Measurements from ENCODE around the gene ENO3.

The ENO3 gene

DNA sequence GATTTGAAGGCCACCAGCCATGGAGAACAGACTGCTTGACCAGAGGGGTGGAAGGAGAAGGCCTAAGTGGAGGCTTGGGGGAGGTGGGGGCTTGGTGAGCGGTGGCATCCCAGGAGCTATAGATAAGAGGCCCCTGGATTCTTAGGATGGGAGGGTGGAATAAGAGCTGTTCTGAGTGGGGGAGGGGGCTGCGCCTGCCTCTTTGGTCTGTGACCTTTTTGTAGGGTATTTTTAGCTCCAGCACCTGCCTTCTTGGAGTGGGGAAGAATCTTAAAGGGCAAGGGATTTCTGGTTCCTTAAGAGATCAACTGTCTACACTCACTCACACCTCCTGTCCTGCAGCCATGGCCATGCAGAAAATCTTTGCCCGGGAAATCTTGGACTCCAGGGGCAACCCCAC, 567 bp downstream of the ENO3 start:
- DNase-seq = no peak

DNA sequence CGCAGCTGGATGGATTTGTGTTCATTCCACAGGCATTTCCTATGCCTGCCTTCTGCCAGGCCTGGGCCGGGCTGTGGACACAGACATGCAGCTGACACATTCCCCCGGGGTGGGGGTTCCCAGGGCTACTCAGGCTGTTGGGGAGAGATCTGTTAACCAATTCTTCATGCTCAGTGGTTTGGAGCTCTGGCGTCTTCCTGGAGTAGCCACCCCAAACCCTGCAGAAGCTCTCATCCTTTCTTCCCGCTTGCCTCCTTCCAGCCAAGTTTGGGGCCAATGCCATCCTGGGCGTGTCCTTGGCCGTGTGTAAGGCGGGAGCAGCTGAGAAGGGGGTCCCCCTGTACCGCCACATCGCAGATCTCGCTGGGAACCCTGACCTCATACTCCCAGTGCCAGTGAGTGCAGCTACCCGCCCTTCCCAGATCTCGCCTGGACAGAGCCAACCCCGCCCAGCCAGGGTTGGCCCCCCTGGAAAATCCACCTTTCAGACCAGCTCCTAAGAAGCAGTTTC, 2.6 kb downstream of the ENO3 start:
- no peak for DNase-seq

DNA sequence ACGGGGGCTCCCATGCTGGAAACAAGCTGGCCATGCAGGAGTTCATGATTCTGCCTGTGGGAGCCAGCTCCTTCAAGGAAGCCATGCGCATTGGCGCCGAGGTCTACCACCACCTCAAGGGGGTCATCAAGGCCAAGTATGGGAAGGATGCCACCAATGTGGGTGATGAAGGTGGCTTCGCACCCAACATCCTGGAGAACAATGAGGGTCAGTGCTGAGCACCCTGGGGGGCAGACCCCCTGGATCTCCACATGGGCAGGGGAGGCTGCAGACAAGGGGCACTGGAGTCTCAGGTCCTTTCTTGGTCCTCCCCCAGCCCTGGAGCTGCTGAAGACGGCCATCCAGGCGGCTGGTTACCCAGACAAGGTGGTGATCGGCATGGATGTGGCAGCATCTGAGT, 4.2 kb downstream of the ENO3 start:
- DNase-seq = no peak

DNA sequence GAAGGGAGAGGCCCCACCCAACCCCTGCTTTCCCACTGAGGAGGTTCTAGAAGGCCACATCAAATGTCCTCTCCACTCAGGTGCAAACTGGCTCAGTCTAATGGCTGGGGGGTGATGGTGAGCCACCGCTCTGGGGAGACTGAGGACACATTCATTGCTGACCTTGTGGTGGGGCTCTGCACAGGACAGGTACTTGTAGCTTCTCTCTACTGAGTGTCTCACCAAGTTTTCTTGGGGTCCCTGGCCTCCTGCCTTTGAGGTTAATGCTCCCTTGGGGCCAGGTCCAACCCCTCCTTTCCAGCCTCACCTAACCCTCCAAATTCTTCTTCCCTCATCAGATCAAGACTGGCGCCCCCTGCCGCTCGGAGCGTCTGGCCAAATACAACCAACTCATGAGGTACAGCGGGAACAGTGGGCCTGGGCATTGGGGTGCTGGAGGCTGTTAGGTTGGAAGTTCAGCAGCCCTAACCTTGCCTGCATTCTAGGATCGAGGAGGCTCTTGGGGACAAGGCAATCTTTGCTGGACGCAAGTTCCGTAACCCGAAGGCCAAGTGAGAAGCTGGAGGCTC, 5.7 kb downstream of the ENO3 start:
- peak; percentile 48 for DNase-seq

DNA sequence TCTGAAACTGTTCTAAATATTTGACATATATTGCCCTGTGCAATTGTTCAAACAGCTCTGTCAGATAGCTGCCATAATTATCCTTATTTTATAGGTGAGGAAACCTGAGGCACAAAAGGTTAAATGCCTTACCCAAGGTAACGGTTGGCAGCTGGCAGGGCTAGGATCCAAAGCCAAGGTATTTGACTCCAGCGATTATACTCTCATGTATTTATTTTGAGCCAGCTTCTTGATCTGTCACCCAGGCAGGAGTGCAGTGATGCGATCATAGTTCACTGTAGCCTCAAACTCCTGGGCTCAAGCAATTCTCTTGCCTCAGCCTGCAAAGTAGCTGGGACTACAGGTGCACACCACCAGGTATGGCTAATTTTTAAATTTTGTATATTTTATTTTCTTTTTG, 7.2 kb downstream of the ENO3 start:
- no peak for DNase-seq

DNA sequence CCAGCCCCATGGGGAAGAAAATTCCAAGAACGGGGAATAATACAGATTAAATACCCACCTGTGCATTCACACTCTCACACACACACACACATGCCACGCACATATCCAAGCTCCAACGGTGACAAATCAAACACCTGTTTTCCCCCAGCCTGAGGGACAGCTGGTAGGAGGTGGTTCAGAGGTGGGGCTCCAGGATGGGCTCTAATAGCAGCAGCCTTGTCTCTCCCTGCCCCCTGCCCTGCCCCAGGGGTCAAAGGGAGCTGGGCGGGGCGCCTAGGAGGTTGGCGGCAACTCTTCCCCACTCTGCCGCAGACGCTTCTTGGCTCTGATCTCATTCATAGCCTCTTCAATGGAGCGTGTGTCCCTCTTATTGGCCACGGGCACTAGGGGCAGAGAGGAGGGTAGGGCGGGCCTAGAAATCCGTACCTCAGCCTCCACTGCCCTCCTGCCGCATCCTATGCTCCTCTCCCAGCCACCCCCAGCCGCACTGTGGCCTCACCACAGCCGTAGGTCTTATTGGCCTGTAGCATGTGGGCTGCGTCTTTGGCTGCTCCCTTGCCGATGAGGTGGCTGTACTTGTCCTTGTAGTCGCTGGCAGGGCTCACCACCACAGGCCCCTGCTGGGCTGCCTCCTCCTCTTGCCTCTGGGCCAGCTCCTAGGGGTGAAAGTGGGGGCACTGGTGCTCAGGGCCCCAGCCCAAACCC, 8.5 kb downstream of the ENO3 start:
- no peak for DNase-seq

DNA sequence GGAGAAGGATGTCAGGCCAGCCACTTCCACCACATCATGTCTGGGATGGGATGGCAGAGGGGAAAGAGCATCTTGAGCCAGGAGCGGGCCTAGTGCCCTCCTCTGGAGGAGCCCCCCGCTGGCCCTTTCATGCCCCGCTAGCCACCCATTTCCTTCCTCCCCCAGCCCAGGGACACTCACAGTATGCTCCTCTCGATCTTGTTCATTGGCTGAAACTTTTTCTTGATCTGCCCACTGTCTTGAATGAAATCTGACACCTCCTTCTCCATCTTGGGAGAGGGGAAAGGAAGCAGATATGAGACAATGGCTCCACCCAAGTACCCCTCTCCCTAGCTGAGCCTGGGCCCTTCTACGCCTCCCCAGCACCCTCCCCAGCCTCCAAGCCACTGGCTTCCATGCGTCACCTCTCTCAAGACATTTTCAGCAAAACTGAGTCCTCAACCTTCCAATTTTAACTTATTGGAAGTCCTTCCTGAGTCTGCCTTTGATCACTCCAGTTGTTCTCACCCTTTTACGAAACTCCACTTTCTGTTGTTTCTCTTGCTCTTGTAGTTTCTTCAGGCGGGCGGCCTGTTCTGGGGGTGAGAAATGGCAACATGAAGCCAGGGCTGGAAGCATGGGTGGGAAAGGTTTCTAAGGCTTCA, 9.5 kb downstream of the ENO3 start:
- no peak for DNase-seq

DNA sequence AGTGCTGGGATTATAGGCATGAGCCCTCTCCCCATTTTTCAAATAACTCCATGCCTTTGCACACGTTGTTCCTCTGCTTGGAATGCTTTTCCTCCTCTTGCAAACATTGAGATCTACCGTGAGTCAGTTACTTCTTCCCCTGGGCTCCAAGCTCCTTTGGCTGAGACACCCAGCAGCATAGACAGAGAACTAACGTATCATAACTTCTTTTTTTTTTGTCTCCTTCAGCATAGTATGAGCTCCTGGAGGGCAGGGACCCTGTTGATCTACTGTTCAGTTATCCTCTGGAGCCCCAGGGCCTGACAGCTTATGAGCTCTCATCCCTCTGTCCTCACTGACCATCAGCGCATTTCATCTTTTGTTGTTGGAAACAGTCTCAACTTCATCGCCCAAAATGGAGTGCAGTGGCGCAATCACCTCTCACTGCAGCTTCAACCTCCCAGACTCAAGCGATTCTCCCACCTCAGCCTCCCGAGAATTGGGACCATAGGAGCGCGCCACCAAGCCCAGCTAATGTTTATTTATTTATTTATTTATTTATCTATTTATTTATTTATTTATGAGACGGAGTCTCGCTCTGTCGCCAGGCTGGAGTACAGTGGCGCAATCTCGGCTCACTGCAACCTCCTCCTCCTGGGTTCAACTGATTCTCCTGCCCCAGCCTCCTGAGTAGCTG, 14.5 kb downstream of the ENO3 start:
- no peak for DNase-seq

DNA sequence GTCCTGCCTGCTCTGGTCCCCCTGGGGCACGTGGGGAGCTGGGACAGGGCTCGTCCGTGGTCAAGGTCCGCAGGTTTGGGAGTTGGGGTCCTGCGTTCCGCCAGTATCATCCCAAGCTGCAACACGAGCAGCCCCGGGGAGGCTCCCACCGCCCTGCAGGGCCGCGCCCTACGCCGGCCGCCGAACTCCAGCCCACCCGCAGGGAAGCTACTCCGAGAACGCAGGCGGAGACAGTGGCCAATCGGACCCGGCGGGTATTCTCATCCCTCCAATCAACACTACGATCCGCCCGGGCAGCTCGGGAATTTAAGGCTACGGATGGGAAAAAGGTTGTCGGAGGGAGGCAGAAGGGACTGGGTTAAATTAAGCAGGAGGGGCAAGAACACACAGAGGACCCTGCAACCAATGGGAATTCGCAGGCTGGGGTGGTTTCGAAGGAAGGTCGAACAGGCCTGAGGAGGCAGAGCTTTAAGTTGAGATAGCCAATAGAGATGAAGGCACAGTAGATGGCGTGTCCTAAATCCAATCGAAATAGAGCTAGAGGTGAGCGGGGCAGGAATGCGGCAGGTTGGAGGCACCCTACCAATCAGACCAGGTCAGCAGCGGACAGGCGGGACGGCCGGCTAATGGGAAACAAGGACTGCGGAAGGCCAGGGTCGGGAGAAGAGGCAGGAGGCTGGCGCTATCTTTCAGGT, 16.1 kb downstream of the ENO3 start:
- DNase-seq = peak; percentile 98

DNA sequence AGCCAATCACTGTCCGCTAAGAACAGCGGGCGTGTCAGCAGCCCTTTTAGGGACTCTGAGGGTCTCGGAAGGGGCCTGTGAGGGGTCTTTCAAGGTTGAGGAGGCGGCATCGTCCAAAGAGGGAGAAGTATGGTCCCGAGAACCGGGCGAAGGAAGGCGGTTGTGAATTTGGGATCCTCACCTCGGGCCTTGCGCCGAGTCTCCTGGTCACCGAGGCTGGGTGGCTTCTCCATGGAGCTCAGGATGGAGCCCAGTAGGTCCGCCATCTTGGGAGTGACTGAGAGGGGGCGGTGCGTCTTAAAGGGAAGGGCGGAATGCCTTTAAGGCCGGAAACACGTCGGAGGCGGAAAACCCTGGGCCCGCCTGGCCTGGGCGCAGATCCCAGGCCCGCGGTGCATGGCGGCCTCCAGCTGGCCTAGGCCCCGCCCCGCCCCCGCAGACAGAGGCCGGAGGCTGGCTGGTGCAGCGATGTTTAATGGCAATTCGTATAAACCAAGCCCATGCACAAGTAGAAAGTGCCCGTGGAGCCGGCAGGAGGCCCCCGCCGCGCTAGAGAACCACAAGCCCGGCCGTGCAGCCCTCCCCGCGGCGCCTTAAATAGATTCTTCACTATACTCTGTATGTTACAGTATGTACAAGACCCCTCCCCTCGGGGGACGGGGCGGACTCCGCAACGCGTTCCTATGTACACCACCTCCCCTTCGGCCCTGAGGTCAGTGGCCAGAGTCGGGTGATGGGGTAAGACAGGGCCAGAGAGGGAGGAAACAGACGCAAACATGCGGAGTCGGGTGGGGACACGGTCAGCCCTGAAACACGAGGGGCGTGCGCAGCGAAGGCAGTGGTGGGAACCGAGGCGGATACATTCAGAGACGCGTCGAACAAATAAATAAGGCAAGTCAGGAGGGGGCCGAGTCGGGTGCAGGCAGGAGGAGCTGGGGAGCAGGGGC, 16.9 kb downstream of the ENO3 start, which contains the start of gene SPAG7:
Gene SPAG7 (minus strand): TSS at position 279 of the 947 bp plus-strand sequence. CDS start 13 bp downstream, at position 266.
- DNase-seq = peak; percentile 96

DNA sequence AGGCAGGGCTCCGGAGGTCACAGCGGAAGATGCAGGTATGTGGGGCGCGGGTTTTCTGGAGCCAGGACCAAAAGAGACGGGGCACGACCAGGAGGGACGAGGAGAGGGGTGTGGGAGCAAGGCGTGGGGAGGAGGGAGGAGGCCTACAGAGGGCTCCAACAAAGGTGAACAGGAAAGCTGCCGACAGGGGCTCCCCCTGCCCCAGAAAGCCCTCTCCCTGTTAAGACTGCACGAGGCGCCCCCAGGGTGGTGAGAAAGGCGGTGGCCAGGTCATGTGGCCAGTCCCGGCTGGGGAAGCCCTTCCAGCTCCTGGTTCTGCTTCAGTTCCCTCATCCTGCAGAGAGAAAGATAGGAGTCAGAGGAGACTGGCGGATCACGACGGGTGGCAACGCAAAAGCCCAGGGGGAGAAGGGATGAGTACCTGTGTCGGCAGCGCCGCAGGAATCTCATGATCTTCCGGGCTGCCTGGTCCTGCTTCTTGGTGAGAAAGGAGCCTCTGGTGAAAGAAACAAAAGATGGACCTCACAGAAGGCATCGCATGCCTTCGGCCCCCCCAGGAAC, 17.6 kb downstream of the ENO3 start:
- no peak for DNase-seq

DNA sequence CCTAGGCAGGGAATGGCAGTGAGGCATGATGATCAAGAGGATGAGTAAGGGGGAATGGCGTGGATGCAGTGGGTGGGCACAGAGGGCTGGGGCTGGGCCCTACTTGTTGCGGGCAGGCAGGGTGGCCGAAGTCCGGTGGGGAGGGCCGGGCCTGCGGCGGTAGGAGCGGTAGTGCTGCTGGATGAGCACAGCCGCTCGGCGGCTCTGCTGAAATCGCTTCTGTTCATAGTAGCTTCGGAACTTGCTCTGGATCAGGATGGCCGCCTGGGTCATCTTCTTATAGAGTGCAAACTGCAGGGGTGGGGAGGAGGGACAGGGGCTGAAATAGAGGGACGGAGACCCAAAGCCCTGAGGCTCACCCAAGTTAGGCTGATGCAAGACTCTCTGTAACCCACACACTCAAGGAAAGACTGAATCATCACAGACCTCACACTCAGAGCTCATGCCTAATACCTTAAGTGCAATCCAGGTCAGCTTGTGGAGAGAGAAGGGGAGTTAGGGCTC, 18.2 kb downstream of the ENO3 start:
- no peak for DNase-seq

DNA sequence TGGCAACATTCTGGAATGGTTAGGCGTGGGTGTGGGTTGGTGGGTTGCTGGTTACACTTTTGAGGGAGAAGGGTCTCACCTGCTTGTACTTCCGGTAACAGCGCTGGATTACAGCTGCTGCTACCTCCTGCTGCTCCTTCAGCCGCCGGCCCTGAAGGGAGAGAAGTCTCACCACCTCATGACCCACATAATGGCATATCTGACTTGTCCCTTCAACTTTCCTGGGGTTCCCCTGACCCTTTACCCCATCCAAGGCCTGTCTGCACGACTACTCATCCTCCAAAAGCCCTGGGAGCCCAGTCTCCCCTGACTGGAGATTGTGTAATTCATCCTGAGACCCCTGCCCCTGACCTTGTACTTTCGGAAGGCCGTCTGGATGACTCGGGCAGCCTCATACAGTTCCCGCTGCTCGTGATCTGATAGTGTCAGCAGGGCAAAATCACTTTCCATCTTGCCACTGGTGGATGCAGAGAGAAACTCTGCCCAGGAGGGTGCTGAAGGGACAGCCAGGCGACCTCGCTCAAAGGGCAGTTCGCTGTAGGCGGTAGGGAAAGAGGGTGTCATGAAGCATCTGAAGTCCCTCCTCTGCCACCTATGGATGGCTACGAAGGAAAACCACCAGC, 18.7 kb downstream of the ENO3 start:
- no peak for DNase-seq

DNA sequence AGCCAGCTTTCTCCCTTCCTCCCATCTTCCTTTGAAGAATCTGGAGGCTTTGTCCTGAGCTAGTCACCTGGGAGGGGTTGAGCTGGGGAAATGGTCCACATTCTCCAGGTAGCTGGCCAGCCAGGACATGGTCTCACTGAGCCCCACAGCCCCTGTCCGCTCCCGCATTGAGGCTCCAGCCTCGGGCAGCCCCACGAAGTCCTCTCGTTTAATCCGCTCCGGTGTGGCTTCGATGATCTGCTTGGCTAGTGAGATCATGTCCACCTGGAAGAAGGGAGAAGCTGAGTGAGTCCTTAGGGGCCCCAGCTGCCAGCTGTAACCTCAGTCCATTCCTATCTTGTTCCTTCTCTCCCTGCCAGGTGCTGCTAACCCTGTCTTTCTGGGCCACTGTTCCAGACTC, 19.4 kb downstream of the ENO3 start:
- DNase-seq = no peak

DNA sequence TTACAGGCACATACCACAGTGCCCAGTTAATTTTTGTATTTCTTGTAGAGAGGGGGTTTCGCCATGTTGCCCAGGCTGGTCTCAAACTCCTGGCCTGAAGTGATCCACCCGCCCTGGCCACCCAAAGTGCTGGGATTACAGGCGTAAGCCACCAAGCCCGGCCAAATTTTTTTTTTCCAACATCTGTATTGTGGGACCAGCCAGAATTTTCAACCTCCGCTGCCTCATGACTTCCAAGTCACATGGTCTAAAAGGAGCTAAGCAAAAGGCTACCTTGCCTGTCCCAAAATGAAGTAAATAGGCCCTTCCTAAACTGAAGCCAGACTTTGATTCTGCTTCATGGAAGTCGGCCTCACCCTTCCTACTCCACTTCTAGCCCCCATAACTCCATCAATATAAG, 20.9 kb downstream of the ENO3 start:
- no peak for DNase-seq

DNA sequence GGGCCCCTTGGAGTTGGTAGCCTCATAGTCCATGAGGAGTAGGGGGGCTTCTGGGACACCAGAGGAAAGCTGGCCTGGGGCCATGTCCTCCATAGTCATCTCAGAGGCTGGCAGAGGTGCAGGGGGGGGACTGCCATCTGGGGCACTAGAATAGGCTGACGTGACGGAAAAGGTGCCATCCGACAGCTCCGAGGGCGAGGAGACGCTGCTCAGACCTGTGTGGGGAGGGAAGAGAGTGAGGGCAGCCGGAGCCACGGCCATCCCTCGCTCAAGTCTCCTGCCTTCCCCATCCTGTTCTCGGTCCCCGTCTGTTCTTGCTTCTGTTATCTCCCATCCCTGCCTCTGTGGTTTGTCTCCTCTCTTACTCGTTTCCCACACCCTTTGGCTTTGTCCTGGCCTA, 21.4 kb downstream of the ENO3 start:
- no peak for DNase-seq

DNA sequence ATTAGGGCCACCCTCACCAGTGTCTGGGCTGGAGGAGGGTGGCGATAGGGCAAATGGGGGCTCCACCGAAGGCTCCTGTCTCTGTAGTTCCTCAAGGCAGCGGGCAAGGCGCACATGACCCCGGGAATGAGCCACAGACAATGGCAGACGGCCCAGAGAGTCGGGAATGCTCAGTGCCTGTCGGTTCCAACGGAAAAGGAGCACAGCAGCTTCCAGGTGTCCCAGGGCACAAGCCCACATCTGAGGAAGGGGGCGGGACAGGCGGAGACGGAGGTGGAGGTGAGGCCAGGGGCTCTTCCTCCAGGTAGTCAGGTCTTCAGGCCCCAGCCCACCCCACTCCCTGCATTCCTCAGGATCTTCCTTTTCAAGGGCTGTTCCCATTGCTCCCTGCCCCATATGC, 21.8 kb downstream of the ENO3 start:
- no peak for DNase-seq

DNA sequence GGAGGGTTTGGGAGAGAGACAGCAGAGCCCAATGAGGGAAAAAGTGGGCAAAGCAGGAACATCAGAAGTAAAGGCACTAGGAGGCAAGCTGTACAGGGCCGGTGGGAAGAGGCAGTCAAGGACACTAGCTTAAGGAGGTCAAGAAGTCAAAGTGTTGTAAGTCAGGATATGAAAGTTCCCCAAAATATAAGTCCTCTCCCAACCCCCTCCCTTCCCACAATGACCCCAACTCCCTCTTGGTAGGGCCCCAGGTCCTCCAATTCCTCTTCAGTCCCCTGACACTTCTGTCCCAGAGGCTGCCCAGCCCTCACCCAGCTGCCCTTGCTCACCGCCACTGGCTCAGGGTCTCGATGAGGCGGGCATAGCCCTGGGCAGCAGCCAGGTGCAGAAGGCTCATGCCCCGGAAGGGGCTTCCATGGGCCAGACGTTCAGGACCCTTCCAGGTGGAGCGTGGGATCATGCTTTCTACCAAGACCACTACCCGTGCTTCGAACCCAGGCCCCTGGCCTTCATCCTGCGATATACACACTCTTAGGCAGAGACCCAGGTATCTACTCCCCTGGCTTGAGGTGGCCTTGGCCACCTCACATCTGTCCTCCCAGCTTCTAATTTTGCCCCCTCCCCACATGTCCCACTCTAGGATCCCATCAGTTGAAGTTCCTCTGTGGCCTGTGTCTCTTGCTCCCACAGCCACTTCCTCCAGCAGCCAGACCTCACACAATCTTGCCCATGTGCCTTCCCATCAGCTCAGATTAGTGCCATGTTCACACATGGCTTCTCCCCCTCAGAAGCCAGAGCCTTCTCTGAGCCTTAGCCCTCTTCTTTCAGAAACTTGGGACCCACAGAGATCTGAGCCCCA, 22.6 kb downstream of the ENO3 start:
- DNase-seq = no peak

DNA sequence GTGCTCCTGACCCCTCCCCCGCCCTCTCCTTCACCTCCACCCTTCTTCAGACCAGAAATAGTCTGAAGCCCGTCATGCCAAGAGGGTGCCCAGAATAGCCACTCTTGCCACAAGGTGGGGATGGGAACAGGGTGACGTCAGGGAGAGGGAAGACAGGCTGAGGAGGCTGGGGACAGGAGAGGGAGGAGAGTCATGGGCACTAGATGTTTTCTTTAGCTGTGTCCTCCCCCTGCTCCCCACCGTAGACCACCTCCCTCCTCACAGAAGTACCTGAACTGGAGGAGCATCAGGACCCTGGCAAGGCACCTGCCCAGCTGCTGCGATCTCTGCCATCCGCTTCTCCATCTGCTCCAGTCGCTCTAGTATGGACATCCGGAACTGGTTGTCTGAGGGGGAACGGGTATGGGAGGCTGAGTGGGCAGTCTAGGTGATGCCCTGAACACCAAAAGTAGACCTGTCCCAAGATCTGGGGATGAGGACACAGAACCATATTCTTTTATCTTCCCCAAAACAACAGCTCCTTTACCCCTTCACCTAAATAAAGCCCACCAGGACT, 23.3 kb downstream of the ENO3 start:
- no peak for DNase-seq

Data from CD4-positive, alpha-beta T cell treated with Interleukin-12 subunit alpha and Interleukin-12 subunit beta, for 1 hour (primary cell).